ENCODE measurements around the gene IPPK.

The IPPK gene

GRCh38 chr9:92669890-92670708 lies at the start of gene IPPK:
Gene IPPK, minus strand, starts transcription at chr9:92670131. Its CDS starts 143 bp downstream, at chr9:92669988.
- peak; percentile 98 for DNase-seq

DNA sequence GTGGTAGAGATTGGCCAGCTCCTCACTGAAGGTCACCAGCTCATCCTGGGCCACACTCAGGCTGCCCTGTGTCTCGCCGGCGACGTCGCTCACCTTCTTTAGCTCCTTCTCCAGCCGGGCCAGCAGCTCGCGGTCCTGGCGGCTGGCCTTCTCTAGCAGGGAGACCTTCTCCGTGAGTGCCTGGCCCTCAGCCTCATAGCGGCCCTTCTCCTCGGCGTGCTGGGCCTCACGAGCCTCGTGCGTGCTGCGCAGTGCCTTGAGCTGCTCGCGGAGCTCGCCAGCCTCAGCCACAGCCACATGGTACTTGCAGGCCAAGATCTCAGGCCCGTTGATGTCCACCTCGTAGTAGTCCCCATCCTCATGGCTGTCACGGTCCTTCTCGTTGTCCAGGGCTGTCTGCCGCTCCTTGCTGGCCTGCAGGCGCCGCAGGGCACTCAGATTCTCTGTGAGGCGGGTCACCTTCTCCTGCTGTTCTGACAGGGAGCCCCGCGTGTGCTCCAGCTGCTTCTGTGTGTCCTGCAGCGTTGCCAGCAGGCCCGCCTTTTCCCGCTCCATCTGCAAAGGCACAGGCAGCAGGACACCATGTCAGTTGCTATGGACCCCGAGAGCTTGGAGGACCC lies 49.2 kb upstream of the IPPK start:
- DNase-seq: no peak

- DNase-seq: no peak
These were observed 48.4 kb upstream of the IPPK start for GRCh38 chr9:92718086-92719001.

DNA sequence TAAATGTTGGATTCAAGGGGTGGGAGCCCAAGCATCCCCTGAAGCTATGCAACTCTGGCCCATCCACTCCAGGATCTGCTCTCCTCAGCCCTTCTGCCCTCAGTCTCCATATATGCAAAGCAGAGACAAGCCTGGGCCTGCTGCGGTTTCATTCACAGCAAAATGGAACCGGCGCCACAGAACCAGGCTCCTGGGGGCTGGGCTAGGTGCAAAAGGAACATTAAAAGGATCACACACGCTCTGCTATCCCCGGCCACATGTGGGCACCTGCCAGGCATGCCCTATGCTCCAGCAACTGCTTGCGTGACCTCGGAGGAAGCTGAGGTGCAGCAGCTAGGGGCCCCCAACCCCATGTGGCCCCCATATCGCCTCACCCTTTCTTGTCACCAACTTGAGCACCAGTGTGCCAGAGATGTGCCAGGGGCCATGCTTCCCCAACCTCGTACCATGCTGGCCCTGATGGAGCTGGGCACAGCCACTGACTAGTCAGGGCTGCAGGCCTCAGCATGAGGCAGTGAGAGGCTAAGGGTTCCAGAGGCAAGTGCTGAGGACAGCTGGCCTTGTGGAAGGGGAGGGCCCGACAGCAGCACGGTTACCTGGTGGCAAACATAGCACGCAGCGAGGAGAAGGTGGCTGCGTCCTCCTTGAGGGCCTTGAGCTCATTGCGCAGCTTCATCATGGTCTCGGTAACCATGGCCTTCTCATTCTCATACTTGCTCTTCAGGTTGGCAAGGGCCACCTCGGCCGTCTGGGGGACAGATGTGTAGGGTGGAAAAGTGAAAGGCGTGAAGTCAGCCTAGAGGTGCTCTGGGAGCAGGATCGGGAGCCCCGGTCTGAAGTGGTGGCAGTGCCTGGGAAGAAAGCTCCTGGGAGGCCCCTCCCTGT lies 47.5 kb upstream of the IPPK start:
- no peak for DNase-seq

DNA sequence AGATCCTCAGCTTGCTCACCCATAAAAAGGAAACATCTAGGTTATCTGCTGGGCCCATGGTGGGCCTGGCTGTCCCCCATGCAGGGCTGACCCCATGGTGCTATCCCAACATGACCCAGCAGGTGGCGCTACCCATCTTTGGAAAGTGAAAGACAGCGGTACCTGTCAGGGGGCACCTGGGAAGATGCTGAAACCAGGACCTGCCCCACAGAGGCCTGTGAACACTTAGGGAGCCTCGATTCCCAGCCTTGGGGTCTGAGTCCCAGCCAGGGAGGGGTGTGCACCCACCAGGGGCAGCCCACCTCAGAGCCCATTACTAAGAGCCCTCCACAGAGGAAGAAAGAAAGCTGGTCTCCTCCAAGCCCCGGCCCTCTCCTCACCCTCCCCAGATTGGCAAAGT lies 46.6 kb upstream of the IPPK start:
- peak; percentile 32 for DNase-seq

DNA sequence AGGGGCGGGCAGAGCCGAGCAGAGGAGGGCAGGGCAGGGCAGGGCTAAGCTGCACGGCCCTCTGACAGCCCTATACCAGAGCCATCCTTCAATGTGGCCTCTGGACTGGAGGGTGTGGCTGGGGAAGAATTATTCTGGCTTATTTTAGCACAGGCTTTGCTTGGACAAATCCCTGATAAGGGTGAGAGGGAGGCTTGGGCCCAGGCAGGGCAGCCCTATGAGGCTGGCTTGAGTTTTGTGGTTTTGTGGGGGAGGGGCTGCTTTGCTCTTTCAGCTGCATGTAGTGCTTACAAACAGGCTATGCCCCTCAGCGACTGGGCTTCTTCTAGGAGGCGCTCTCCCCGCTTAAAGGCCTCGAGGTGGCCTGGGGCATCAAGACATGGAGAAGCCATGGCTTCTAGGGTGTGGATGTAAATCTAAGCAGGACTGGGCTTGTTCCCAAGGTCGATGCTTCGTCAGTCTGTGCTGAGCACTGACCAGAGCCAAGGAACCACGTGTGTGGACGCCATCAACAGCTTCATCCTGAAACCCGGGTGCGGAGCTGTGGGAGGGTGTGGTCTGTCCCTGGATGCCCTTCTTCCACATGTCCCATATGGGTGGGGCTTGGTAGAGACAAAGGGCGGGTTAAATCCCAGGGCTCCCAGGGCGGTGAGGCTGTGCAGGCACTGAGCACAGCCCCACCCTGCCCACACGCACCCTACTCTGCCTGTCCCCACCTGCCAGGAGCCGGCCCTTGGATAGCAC lies 45.7 kb upstream of the IPPK start:
- DNase-seq: no peak

GRCh38 chr9:92714787-92715487 lies 45.0 kb upstream of the IPPK start:
- DNase-seq: no peak

DNA sequence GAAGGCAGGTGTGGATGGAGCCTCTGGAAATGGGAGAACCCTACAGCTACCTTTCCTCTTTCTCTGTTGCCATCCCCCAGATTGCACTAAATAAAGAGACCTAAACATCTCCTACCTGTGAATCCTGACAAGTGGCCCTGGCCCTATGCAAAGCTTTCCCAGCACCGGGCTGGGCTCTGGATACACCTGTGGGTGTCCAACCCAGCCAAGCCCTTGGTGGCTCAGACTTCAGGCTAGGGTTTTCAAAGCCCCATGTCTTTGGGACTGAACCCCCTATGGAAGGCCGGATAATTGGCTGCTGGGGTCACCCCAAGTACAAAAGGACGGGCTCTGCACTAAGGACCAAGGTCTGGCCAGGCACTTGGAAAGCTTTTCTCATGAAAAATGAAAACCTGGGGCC lies 44.1 kb upstream of the IPPK start:
- DNase-seq: no peak

DNA sequence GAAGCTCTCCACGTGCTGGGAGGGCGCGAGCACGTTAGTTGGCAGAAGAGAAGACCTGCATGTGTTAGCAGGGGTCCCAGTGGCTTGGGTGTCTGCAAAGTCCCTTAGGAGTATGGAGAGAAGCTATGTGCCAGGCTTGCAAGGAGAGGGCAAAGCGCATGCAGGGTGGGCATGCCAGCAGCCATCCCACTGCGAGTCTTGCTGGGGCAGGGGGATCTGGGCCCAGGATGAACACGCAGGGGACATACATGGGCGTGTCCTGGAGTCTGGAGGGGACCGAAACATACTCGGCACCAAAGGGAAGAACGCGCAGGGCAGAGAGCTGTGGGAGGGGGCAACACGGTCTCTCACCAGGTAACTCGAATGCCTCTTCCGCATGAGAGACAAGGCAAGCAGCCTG lies 43.6 kb upstream of the IPPK start:
- DNase-seq: no peak

DNA sequence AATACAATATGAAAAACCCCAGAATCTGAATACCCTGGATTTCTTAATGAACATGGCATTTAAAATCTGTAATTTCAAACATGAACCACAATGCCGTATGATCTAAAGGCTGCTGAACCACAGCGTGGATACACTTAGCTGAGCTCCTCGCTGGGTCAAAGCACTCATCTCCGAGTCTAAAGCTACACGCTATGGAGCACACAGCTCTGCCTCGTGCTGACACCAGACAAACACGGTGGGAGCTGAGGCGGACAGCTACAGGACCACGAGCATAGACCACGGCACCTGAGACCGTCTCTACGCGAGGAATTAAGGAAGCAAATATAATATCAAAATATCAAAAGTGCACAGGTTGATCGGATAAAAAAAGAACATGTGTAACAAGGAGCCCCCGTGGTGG lies 42.8 kb upstream of the IPPK start:
- DNase-seq: no peak

DNA sequence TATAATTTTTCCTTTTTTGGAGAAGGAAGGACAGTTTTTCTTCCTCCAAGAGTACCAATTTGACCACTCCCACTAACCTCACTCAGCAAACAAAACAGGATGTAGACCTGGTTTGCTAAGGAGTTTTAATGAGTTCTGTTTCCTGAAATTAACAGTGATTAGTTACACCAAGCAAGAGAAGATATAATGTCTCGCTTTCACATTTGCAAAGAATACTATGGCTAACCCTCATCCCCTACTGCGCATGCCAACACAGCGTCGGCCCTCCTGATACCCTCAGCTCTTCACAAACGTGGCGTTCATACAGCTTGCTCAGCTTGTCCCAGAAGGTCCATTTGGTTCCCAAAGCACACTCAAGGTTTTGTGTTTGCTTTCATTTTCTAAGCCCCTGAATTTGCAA lies 41.9 kb upstream of the IPPK start:
- no peak for DNase-seq

GRCh38 chr9:92711146-92711545 lies 41.2 kb upstream of the IPPK start:
- DNase-seq: no peak

GRCh38 chr9:92710368-92710767 lies 40.4 kb upstream of the IPPK start:
- no peak for DNase-seq

DNA sequence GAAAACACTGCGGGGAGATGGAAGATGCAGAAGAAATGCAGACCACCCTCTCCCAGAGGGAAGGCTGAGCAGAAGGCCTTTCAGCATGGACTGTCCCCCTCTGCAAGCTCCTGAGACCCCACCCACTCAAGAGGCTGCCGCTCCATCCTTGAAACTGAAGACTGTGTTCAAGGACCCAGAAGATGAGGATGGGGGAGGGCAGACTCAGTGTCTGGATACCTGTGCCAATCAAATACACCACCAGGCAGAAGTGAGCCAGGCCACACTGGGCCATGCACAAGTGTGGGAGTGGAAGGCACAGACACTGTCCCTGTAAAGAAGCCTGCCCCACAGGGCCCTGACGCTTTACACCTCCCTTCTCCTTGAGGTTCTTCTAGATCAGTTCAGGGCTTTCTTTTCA lies 40.0 kb upstream of the IPPK start:
- DNase-seq: no peak

DNA sequence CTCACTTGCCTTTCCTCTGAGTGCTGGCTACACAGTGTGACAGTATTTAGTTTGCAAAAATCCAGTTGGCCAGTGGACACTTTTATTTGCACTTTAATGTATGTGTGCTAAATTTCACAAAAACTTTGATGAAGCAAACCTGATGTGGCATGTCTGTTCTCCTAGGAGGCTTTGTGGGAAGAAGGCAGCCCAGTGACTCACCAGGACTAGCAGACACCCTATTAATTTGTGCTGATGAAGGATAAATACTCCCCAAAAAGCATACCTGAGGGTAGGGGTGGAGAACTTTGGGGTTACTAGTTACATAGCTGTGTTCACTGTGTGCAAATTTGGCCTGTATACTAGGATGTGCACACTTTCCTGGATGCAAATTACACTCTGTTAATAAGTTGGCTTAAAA lies 39.3 kb upstream of the IPPK start:
- no peak for DNase-seq

DNA sequence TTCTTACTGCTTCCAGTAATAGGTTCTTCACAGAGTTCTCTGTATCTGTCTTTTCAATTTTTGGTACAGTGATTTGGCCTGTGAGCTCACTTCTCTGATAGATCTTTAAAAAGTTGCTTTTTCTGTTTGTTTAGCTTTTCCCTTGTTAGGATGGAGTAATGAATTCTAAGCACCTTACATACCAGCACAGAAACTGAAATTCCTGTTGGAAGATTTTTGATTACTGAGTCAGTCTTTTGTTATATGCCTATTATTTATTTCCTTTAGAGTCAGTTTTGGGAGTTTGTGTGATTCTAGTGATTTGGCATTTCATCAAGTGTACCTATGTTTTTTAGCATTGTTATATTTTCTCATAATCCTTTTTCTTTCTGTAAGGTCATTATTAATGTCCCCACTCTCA lies 37.6 kb upstream of the IPPK start:
- DNase-seq: no peak

GRCh38 chr9:92706218-92706940 lies 36.4 kb upstream of the IPPK start:
- DNase-seq: no peak

DNA sequence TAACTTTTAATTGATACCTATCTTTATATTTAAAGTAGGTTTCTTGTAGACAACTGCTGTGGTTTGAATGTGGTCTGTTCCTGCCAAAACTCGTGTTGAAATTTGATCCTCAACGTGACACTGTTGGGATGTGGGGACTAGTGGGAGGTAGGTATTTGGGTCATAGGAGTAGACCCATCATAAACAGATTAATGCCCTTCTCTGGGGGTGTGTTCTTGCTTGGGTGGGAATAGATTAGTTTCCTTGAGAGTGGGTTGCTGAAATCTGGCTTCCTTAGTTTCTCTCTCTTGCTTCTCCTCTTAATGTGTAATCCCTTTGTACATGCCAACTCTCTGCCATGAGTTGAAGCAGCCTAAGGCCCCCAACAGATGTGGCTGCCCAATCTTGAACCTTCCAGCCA lies 34.6 kb upstream of the IPPK start:
- DNase-seq: no peak

- no peak for DNase-seq
These were observed 26.7 kb upstream of the IPPK start for GRCh38 chr9:92696619-92697018.

DNA sequence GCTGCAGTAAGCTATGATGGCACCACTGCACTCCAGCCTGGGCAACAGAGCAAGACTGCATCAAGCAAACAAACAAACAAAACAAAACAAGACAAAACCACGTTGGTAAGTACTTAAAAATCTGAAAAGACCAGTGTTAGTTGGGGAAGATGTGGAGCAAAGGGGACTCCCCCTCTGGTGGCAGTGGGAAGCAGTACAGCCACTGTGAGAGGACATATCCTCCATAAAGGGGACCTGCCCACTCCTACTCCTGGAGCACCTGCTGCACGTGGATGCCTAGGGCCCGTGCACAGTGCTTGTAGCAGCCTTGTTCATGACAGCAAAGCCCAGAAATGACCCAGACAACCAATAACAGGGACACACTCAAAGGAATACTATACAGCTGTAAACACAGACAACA lies 17.0 kb upstream of the IPPK start:
- no peak for DNase-seq

- no peak for DNase-seq
These were observed 15.1 kb upstream of the IPPK start for GRCh38 chr9:92685022-92685421.
